HG03280 (cell line): ENCODE results near the gene TUBB3.
"Not testable (repeated sequence)": the region's sequence is repeated elsewhere in the genome, so short reads cannot be mapped to it uniquely, and the experiment has no call there.

Experiments used
- ATAC-seq: cut with Tn5 transposase; IDR thresholded peaks from one replicate; pipeline ENCODE4 v1.9.1; 2021; ENCODE audit warnings: mild to moderate bottlenecking, moderate library complexity; ENCODE audit not compliant: unreplicated experiment

Gene TUBB3

GRCh38 chr16:89962754-89963498, 39.8 kb downstream of the TUBB3 start:
- no peak for ATAC-seq

- ATAC-seq = no peak
Observed at GRCh38 chr16:89964201-89964600, 41.1 kb downstream of the TUBB3 start.

- no peak for ATAC-seq
Observed at GRCh38 chr16:89965447-89966225, 42.5 kb downstream of the TUBB3 start.

GRCh38 chr16:89966756-89967155, 43.6 kb downstream of the TUBB3 start:
- ATAC-seq = no peak

- not testable (repeated sequence) for ATAC-seq
Observed at GRCh38 chr16:89967436-89967835, 44.3 kb downstream of the TUBB3 start.

- not testable (repeated sequence) for ATAC-seq
Observed at GRCh38 chr16:89968074-89968473, 44.9 kb downstream of the TUBB3 start.

DNA sequence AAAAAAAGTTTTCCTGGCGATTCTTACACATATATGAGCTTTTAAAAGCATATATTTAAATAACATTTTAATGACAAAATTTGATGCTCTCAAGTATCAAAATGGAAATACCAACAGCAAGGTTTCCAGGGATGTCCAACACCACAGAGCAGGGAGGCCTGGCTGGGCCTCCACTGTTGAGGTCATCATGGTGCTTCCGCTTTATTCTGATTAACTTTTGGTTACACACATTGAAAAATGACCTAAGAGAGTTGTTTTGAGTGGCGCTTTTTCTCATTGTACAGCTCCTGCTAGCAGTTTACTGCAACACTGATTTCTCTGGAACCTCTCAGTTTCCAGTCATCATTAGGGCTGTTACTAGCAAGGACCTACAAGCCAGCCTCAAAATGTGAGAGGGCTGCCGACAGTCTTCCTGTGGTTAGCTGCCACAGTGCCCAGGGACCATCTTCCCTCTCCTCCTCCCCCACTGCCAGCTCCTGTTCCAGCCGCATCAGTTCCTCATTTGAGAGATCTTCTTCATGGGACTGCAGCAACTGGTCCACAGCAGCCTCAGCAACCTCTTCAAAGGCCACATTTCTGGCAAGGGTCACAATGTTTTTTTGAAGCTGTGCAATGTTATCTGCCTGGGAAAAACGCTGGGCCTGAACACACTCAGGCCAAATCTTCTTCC, 46.7 kb downstream of the TUBB3 start:
- ATAC-seq = no peak

DNA sequence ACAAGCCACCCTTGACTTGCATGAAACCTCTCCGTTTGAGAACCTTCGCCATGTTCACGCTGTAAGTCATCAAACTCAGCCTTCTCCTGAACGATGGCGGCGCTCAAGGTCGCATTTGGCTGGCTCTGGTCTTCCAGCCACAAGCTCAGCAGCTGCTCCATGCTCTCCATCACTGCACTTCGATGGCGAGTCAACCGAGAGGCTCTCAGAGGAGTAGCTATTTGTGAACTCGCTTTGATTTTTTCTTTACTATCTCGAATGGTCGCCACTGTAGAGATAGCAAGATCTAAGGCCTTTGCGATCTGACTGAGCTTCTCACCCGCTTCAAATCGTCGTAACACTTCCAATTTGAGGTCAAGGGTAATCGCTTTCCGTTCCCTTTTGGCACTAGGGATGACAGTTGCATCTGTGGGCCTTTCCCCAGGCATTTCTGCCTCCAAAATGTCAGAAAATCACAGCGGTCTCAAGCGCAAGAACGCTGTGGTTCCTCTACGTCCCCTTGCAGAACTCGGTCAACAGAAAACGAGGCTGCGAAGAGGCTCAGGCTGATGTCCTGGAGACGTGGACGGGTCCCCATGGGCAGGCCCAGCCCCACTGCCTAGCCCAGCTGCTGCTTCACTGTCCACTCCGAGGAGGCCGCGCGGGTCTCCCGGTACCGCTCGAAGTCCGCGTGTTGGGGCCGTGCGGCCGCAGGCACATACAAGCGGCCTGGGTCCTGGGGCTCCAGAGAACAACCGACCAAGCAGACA, 48.5 kb downstream of the TUBB3 start:
- no peak for ATAC-seq

GRCh38 chr16:89972244-89973234, 49.4 kb downstream of the TUBB3 start:
- ATAC-seq = peak; percentile 93

DNA sequence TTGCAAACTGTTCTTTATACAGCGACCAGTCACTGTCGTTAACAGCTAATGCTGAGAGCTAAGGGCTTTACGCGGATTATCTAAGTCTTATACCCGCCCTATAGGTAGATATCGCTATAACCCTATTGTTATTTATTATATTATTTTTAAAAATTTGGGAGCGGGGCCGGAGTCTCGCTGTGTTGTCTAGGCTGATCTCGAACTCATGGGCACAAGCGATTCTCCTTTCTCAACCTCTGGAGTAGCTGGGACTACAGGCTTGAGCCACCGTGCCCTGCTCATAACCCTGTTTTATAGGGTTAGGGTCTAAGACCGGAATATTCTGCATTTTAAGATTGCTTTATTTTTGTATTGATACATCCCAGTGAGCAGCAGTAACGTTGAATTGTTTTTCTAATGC, 50.1 kb downstream of the TUBB3 start:
- peak; percentile 2 for ATAC-seq

DNA sequence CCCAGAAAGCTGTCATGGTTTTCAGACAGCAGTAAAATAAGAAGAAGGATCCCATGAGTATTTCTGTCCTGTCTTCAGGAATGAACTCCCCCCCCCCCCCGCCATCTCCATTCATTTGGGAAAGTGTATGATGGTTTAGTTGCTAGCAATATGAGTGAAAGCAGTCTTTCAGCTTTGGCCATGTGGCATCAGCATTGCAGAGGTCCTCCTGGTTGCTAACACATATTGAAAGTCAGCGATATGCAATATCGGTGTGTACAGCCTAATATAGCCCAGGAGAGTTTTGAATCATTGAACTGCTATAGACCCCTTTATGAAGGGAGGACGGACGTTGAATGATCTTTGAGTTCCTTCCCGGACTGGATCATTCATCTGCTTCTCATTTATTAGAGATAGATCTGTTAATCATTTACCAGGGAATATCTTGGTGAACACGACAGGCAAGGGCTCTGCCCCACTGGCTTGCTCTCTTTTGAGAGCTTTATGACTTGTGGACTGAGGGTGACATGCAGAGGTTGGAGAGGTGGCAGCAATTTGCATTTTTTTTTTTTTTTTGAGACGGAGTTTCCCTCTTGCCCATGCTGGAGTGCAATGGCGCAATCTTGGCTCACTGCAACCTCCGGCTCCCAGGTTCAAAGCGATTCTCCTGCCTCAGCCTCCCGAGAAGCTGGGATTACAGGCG, 50.7 kb downstream of the TUBB3 start:
- no peak for ATAC-seq

GRCh38 chr16:89974870-89975269, 51.7 kb downstream of the TUBB3 start:
- no peak for ATAC-seq

- peak; percentile 84 for ATAC-seq
Observed at GRCh38 chr16:89981414-89981813, 58.3 kb downstream of the TUBB3 start.

GRCh38 chr16:89982318-89982717, 59.2 kb downstream of the TUBB3 start:
- ATAC-seq = no peak

DNA sequence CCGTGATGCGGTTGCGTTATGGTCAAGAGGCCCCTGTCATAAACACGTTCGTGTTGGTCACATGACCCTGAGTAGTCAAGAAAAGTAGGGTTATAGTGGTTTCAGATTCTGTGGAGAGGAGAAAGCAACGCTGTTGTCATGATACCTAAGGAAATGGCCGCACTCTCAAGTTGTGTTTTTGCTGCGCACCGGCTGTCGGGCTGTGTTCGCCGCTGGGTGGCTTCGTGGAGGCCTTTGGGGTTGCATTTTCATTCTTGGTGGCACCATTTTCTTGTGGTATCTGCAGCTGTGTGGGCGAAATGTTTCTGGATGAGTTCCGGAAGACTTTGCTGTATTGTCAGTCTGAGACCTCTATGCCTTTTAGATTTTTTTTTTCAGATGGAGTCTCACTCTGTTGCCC, 60.4 kb downstream of the TUBB3 start:
- ATAC-seq = no peak

- ATAC-seq = no peak
Observed at GRCh38 chr16:89984216-89984615, 61.1 kb downstream of the TUBB3 start.

DNA sequence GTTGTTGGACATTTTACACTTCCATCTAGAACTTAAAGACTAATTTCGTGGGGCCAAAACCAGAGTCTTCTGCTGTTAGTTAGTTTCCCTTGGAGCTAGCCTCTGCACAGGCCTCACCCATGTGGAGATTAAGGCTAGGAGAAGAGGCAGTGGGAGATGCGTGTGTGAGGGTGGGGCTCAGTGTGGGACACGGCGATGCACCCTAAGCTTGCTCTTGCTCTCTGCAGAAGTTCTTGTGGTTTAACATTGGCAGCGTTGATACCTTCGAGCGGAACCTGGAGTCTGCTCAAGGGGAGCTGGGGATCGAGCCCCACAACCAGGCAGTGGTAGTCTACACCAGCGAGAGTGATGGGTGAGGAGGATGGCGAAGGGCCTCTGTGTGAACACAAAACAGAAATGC, 62.1 kb downstream of the TUBB3 start:
- ATAC-seq = no peak
